GM12801 (cell line): Measurements from ENCODE around the gene UBAP1L.

ENCODE experiments used
- CTCF ChIP-seq: IDR thresholded peaks from one replicate; pipeline ENCODE4 v1.5.1; 2011; ENCODE audit warnings: control low read depth; ENCODE audit not compliant: insufficient read length; ENCODE audit errors: extremely low read depth

UBAP1L gene

GRCh38 chr15:65115086-65115485 lies at the start of gene UBAP1L:
TSS of gene UBAP1L (minus strand) at chr15:65115200. CDS start at chr15:65106215, 8,985 bp downstream.
- no peak for TF ChIP-seq CTCF

DNA sequence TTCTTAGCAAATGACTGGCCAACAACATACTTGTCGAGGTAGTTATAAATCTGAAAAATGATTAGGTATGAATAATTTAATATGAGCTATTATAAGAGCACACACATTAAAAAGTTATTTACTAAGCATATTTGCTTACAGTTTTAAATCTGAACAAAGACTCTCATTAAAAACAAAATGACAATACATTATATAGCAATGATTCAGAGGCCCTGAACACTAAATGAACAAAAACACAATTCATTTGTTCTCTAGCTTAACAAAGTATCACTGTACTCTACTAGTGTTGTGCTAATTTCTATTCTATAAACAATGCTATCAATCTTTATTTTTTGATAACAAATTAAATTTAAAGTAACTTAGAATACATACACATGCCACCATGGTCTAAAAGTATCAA lies 49.1 kb upstream of the UBAP1L start:
- no peak for TF ChIP-seq CTCF

DNA sequence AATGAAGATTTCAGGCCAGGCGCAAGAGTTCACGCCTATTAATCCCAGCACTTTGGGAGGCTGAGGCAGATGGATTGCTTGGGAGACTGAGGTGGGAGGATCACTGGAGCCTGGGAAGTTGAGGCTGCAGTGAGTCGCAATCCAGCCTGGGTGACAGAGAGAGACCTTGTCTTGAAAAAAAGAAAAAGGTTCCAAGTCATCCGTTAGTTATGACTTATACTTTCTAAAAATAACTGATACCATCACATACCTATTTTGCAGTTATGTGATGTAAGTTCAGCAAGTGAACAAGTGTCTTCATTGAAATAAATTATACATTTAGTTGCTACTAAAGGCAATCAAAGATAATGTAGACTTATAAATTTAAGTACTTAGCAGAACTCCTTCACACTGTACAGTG lies 48.0 kb upstream of the UBAP1L start:
- no peak for TF ChIP-seq CTCF

DNA sequence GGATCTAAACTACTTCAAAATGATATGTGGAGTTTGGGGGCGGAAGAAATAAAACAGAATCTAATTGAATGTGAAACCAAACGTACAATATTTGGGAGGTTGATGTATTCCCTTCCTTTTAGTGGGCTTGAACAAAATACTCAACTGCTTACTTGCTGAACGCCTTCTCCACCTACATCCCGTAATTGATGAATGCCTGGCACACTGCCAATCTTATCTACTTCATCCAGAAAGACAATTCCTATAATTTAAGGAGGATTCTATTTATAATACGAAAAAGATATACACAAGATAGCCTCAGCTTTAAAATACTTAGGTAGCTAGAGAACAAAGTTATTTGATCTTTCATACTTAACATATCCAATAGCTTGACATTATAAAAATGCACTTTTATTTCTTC lies 41.7 kb upstream of the UBAP1L start:
- no peak for TF ChIP-seq CTCF

DNA sequence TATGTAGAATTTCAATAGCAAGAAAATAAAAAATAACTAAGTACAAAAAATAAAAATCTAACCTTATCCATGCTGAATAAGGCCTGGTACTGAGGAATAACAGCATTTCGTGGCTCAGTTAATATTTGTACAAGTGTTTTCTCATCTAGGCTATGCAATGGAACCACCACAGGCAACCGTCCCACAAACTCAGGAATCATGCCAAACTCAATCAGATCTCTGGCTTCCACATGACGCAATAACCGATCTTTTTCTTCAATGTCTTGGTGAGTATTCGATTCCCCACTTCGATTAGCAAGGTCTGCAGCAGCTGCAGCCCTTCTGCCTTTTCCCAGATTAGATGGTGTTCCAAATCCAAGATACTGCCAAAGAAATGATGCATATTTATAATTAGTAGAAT lies 39.7 kb upstream of the UBAP1L start:
- no peak for TF ChIP-seq CTCF

DNA sequence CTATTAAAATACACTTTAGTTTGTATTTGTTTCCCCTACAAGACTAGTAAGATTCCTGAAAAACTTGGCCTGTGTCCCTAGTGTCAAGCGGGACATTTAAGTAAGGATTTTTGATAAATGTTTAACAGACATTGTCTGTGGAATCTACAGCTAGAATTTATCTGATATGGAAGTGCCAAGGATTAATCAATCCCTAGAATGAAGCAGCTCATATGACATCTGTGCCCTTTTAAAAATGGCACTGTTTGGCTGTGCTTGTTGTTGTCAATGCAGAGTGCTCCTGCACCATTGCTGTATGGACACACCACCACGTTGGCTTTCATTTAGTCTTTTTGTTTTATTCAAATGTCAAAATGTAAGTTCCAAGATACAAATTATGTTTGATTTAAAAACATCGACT lies 32.9 kb upstream of the UBAP1L start:
- no peak for TF ChIP-seq CTCF

DNA sequence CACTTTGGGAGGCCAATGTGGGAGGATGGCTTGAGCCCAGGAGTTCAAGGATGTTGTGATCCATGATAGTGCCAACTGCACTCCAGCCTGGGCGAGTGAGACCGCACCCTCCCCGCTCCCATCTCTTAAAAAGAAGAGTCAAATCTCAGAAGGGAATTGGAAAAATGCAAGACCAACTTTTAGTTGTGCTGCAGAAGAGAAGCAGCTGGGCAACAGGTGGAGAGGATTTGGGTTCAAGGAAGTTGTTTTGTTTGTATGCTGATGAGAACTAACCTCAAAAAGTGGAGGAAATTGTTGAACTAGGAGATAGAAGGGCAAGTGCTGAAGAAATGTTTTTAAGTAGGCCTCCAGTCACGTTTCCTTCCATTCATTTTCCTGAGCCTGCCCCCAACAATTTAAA lies 31.4 kb upstream of the UBAP1L start:
- TF ChIP-seq CTCF: no peak

DNA sequence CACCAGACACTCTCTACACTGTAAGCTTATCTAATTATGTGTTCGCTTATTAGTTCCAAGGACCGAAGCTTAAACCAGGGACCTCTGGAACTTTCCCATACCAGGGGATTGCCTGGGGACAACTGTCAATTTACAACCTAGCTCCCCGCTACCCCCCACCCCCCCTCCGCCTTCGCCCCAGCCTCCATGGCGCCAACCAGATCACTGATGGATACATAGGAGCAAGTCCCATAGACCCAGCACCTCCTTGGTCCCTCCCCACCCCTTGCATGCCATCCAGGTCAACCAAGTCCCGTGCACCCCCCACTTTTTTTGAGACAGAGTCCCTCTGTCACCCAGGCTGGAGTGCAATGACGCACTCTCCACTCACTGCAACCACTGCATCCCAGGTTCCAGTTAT lies 19.5 kb upstream of the UBAP1L start:
- TF ChIP-seq CTCF: no peak
